ENCODE results near the gene EVC. TPM values are rescaled to one million over a fixed set of nuclear protein-coding genes. Genes with fewer than 3 reads are reported as not detected.
"Not testable (repeated sequence)": the region's sequence is repeated elsewhere in the genome, so short reads cannot be mapped to it uniquely, and the experiment has no call there.

EVC gene
- total RNA-seq, 1 donor from 2014 or later: 5.8 TPM

- no peak for ATAC-seq
These were observed 140.8 kb downstream of the EVC start for GRCh38 chr4:5851637-5852301.

DNA sequence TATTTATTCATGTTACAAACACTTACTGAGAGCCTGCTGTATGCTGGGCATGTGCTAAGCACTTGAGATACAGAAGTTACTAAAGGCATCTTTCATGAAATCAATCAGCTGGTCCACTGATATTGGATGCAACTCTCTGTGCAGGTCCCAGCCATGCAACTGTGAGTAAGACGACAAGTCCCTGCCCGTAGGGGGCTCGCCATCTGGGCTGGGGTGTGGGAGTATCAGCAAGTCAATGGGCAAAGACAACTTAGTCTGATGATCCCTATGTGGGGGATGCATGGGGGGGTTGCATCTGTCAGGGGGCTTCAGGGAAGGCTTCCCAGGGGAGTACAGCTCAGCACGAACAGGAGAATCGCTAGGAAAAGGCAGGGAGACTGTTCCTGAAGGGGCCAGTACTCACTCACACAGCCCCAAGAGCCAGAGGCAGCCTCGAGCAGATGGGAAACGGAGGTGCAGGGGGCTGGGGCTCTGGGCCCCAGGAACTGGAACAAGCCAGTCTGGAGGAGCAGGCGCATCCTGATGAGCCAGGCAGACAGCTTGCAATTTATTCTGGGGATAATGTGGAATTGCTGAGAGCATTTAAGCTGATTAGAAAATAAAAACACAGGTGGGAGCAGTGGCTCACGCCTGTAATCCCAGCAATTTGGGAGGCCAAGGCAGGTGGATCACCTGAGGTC is 141.7 kb downstream of the EVC start:
- no peak for ATAC-seq

DNA sequence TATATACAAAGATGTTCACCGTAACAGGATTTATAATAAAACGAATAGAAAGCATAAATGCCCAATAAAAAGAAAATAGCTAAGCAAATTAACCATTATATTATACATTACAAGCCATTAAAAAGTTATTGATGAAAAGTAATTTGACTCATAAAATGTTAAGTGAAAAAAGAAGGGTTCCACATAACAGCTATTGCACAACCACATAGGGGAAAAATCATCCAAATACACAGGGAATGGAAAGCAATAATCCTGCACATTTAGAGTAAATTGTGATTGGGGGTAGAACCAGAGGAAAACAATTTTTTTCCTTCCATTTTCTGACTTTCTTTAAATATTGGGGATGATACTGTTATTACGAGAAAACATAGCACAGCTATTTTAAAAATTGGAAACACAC is 143.9 kb downstream of the EVC start:
- ATAC-seq: no peak

DNA sequence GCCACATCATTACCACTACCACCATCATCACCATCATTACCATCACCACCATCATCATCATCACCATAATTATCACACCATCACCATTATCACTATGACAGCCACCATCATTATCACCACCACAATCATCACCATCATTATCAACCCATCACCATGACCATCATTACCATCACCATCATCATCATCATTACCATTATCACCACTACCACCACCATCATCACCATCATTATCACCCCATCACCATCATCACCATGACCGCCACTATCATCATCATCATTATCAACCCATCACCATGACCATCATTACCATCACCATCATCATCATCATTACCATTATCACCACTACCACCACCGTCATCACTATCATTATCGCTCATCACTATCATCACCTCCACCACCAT is 145.4 kb downstream of the EVC start:
- ATAC-seq: not testable (repeated sequence)

DNA sequence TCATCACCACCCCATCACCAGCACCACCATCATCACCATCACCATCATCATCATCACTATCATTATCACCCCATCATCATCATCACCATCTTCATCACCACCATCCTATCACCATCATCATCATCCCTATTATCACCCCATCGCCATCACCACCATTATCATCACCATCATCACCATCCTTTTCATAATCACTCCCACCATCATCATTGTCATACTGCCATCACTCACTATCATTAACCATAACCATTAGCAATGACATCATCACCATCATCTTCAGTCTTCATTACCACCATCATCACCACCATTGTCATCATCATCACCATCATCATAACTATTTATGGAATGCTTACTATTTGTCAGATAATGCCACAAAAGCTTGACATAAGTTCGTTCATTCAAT is 146.2 kb downstream of the EVC start:
- no peak for ATAC-seq

- ATAC-seq: no peak
These were observed 147.2 kb downstream of the EVC start for GRCh38 chr4:5858020-5858769.

GRCh38 chr4:5863461-5864113 is 152.6 kb downstream of the EVC start:
- peak; percentile 83 for ATAC-seq

Other genes starting within 250 kb of the EVC start
- 1.8 TPM for gene EVC2, start 2.6 kb upstream of the EVC start, total RNA-seq
- 1.8 TPM for gene CRMP1, start 181.9 kb downstream of the EVC start, total RNA-seq

All from esophagus mucosa (tissue), 1 donor.